ENCODE data around the gene PRAMEF12.
"Not testable (repeated sequence)": the region's sequence is repeated elsewhere in the genome, so short reads cannot be mapped to it uniquely, and the experiment has no call there.

Gene PRAMEF12

DNA sequence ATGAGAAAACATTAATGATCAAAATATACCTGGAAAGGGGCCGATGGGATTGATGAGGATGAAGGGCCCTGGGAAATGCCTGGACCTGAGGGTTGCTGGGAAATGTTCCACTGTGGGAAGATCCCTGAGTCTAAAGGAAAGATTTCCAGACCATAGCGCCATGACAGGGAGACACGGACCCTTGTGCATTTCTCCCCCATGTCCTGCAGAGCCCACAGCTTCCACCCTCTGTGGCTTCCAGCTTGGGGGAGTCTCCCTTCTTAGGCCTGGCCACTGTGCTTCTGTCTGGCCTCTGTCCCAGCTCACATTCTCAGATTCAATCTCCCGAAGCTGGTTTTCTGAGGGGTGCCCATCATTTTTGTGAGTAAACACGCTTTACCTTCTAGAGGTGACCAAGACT is 1.0 kb upstream of the PRAMEF12 start:
- DNase-seq = no peak

DNA sequence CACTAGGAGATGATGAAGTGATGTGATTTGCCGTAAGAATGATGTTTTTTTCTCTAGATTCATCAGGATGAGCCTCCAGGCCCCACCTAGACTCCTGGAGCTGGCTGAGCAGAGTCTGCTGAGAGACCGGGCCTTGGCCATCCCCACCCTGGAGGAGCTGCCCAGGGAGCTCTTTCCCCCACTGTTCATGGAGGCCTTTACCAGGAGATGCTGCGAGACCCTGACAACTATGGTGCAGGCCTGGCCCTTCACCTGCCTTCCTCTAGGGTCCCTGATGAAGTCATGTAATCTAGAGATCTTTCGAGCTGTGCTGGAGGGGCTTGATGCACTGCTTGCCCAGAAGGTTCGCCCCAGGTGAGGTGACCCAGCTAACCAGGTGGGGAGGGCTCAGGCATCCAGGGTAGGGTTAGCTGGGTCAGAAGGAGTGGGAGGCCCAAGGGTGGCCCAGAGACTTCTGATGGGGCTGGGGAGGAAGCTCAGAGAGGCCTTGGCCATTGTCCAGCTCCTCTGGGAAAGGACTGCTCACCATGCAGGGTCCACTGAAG is 1.3 kb downstream of the PRAMEF12 start:
- DNase-seq = no peak

DNA sequence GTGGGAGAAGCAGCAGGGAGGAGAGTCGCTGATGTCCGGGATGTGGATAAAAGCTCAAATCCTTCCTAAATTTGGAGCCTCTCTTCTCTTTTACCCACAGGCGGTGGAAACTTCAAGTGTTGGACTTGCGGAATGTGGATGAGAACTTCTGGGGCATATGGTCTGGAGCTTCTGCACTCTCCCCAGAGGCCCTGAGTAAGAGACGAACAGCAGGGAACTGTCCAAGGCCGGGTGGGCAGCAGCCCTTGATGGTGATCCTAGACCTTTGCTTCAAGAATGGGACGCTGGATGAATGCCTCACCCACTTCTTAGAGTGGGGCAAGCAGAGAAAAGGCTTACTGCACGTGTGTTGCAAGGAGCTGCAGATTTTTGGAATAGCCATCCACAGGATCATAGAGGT is 1.9 kb downstream of the PRAMEF12 start:
- DNase-seq = no peak

DNA sequence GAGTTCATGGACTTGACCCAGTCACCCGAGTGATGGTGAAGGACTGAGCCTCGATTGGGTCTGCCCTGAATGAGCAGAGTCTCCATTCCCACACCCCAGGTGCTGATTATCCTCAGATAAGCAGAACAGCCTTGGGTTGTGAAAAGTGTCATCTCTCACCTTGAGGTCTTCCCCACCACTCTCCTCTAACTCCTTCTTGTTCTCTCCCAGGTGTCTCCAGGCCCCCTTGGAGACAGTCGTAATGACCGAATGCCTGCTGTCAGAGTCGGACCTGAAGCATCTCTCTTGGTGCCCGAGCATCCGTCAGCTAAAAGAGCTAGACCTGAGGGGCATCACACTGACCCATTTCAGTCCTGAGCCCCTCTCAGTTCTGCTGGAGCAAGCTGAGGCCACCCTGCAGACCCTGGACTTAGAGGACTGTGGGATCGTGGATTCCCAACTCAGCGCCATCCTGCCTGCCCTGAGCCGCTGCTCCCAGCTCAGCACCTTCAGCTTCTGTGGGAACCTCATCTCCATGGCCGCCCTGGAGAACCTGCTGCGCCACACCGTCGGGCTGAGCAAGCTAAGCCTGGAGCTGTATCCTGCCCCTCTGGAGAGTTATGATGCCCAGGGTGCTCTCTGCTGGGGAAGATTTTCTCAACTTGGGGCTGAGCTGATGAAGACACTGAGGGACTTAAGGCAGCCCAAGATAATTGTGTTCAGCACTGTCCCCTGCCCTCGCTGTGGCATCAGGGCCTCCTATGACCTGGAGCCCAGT is 3.4 kb downstream of the PRAMEF12 start:
- no peak for DNase-seq

DNA sequence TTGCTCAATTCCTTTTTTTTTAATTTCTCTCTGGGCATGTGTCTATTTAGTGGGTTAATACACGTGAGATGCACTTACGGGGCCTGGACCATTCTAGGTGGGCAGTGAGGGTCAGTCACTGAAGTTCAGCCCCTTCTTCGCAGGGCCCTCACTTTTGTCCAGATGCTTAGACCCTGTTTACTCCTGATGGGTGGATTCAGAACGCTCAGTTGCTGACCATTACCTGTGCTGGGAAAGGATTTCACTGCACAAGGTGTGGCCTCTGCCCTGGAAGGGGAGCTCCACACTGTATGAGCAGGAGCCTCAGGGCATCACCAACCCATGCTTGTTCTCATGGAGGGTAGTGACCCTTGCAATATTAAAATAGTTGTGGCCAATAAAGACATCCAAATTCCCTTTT is 4.5 kb downstream of the PRAMEF12 start:
- no peak for DNase-seq

DNA sequence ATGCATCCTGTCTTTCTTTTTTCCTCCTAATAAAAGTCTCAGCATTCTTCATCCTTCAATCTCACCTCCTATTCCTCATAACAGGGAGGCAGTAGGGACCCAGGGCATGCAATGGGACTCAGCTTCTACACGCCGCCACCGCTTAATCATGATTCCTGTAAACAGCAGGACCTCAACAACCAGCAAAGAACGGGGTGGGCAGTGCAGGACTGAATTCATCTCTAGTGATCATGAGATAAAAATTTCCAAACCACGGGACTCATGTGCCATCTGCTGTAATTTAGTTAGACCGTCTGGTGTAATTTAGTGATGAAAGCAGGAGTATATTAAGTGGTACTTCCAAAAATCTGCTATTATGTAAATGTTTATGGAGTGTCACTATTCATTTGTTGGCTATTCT is 5.4 kb downstream of the PRAMEF12 start:
- DNase-seq = peak; percentile 14

DNA sequence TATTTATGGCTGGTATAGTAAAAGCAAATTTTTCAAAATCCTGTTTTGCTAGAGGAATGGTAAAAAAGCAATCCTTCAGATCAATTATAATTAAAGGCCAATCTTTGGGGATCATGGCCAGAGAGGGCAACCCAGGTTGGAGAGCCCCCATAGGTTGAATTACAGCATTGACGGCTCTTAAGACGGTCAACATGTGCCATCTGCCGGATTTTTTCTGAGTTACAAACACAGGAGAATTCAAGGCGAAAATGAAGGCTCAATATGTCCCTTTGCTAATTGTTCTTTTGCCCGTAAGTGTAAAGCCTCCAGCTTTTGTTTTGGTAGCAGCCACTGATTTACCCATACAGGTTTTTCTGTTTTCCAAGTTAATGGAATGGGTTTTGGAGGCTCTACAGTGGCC is 8.0 kb downstream of the PRAMEF12 start:
- DNase-seq = peak; percentile 40

DNA sequence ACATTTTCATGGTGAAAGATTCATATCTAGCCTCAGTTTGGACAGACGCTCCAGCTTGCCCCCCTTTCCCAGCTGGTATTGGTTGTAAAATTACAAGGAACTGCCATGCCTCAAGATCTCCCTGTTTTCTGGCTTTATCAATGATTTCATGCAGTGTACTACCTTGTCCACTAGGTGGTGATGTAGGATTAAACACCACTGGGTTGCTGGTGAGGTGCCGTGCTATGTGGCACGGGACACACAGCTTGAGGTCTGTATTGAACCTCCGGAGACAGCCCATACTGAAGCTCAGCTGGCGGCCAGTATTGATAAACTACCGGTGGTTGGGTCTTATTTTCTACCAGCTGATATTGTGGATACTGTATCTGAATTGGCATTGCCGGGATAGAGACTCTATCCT is 10.2 kb downstream of the PRAMEF12 start:
- DNase-seq = peak; percentile 26

DNA sequence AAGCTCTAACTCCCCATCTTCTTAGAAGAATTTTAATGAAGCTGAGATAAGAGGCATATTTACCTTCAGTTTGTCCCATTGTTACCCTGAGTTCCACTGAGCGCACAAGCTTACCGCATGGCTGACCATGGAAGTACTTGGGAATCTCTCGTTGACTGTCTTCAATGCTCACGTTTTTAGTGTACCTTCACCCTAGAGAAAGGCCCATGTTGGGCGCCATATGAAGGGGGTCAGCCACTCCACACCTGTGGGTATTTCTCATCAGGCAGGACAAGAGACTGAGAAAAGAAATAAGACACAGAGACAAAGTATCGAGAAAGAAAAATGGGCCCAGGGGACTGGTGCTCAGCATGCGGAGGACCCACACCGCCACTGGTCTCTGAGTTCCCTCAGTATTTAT is 11.2 kb downstream of the PRAMEF12 start:
- DNase-seq = not testable (repeated sequence)

DNA sequence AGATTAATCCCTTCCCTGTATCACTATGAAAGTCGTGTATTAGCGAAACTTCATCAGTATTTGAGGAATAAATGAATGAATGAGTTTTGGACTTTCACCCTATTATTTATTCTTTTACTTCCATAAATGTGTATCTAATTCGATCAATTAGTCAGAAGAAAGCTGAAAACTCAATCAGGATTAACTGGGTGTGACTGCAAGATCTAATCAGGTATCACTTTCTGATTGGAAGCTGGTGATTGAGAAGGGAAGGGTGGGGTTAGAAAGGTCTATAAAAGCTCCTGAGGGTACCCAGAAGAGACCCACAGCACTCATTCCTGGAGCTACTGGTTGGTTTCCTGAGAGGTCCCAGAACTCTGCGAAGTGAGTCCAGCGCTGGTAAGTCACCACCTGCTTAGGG is 17.6 kb downstream of the PRAMEF12 start, which contains the start of gene PRAMEF1:
Gene PRAMEF1 (plus strand): TSS at position 301 of the 400 bp plus-strand sequence. CDS start 1,831 bp downstream, outside the sequence.
- DNase-seq = not testable (repeated sequence)

DNA sequence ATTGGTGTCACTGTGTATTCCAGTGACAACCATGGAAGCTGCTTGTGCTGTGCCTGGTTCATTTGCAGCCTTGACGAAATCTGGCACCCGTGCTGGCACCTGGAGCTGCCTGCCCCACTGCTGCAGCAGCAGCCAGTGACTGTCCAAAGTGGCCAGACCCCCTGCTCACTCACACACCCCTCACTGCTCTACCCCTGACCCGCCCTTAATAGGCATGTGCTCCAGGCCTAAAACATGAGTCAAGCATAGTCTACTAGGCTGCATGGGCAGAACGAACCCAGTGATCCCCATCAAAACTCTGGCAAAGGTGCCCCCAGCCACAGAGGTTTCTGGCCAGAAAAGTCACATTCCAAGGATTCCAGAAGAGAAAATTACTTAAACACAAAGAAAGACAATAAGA is 25.4 kb downstream of the PRAMEF12 start:
- DNase-seq = no peak

DNA sequence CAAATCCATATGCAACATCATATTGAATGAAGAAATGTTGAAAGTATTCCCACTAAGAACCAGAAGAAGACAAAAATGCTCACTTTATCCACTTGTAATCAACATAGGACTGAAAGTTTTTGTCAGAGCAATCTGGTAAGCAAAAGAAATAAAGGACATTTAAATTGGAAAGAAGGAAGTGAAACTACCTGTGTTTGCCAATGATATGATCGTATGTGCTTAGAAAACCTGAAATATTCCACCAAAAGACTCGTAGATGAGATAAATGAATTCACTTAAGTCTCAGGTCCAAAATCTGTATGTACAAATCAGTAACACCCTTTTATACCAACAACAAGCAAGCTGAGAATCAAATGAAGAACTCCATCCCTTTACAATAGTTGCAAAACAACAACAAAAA is 26.2 kb downstream of the PRAMEF12 start:
- no peak for DNase-seq

DNA sequence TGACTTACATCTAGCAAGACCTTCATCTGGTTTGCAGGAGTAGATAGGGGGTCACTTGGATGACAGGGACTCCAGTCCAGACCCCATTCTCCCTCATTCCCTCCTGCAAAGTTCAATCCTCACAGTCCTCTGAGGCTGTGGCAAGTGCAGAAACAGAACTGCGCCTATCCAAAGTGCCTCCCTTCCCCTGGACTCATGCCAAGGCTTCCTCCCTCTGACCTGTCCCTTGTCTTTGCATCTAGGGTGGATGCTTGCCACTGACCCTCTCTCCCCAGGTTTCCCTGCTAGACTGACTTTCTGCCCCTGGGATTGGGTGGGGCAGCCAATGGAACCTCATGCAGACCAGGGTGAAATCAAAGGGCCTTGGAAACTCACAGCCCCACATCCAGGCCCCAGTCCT is 36.4 kb downstream of the PRAMEF12 start:
- no peak for DNase-seq

DNA sequence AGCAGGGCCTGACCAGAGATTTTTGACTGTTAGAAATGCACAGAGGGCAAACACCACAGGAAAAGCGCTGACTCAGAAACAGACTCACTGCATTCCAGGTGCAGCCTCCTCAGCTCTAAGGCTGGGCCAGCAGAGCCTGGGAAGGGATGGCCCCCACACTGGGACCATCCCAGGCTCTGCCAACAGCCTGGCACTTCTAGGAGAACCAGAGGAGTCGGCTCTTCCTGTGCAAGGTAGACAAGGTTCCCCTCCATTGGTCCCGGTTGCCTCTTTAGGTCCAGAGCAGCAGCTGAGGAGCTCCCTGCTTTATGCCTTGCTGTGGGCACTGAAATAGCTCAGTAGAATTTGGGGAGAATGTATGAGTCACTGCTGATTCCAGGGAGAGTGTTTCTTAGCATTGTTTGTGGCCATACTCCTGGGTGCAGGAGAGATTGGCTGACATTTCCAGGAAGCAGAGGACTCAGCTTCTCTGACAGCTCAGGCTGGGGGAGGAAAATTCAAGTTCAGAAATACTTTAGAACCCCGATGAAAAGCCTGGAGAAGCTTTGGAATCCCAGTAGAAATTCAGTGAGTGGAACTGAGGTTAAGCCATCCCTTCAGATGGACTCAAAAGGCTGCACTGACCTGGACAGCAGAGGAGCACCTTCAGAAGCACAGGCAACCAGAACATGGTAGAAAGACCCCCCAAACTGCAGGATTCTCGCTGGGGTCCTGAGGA is 37.3 kb downstream of the PRAMEF12 start:
- DNase-seq = no peak

DNA sequence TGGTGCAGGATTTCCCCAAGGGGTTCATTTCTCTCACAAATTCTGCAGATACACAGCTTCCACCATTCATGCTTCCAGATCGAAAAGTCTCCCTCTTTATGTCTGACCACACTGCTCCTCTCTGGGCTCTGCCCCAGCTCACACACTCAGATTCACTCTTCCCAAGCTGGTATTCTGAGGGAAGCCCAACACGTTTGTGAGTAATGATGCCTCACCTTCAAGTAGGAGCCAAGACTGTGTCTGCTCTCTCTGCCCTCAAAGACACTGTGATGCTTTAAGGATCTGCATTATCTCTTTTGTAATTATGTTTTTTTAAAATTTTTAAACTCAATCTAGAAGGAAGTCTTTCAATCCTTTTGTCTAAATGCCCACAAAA is 37.9 kb downstream of the PRAMEF12 start:
- DNase-seq = no peak

DNA sequence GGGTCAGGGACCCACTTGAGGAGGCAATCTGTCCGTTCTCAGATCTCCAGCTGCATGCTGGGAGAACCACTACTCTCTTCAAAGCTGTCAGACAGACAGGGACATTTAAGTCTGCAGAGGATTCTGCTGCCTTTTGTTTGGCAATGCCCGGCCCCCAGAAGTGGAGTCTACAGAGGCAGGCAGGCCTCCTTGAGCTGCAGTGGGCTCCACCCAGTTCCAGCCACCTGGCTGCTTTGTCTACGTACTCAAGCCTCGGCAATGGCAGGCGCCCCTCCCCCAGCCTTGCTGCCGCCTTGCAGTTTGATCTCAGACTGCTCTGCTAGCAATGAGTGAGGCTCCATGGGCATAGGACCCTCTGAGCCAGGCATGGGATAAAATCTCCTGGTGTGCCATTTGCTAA is 45.5 kb downstream of the PRAMEF12 start:
- not testable (repeated sequence) for DNase-seq

Data from NCI-H2171 treated with DMSO at 0.1 percent for 48 hours (cell line).